CD4-positive, alpha-beta T cell treated with Interleukin-4 for 4 hours (primary cell): ENCODE measurements around the gene FYN.
"Not testable (repeated sequence)": the region's sequence is repeated elsewhere in the genome, so short reads cannot be mapped to it uniquely, and the experiment has no call there.

Experiments used
- DNase-seq: peaks from one replicate; pipeline ENCODE4 v3.0.0-alpha.2; 2020

Gene FYN

GRCh38 chr6:111699123-111699522 lies 174.1 kb downstream of the FYN start:
- no peak for DNase-seq

GRCh38 chr6:111696814-111697213 lies 176.4 kb downstream of the FYN start:
- DNase-seq = no peak

GRCh38 chr6:111692327-111693164 lies 180.7 kb downstream of the FYN start:
- DNase-seq = no peak

- DNase-seq = no peak
These were observed 181.7 kb downstream of the FYN start for GRCh38 chr6:111691345-111692225.

- DNase-seq = no peak
These were observed 183.3 kb downstream of the FYN start for GRCh38 chr6:111689946-111690345.

- no peak for DNase-seq
These were observed 183.8 kb downstream of the FYN start for GRCh38 chr6:111689419-111689818.

- DNase-seq = no peak
These were observed 184.9 kb downstream of the FYN start for GRCh38 chr6:111688331-111688730.

- DNase-seq = no peak
These were observed 185.6 kb downstream of the FYN start for GRCh38 chr6:111687652-111688051.

- DNase-seq = no peak
These were observed 186.4 kb downstream of the FYN start for GRCh38 chr6:111686932-111687266.

- no peak for DNase-seq
These were observed 186.9 kb downstream of the FYN start for GRCh38 chr6:111686249-111686931.

GRCh38 chr6:111685526-111685925 lies 187.7 kb downstream of the FYN start:
- DNase-seq = no peak

- DNase-seq = no peak
These were observed 188.2 kb downstream of the FYN start for GRCh38 chr6:111685058-111685457.

- DNase-seq = peak; percentile 22
These were observed 189.4 kb downstream of the FYN start for GRCh38 chr6:111683749-111684267.

- DNase-seq = no peak
These were observed 190.1 kb downstream of the FYN start for GRCh38 chr6:111683157-111683556.

GRCh38 chr6:111681860-111682259 lies 191.4 kb downstream of the FYN start:
- DNase-seq = no peak

- DNase-seq = not testable (repeated sequence)
These were observed 192.2 kb downstream of the FYN start for GRCh38 chr6:111680811-111681609.

- DNase-seq = no peak
These were observed 193.1 kb downstream of the FYN start for GRCh38 chr6:111680015-111680712.

- no peak for DNase-seq
These were observed 194.0 kb downstream of the FYN start for GRCh38 chr6:111679126-111679858.

GRCh38 chr6:111677249-111677990 lies 195.8 kb downstream of the FYN start:
- DNase-seq = no peak

GRCh38 chr6:111676383-111676782 lies 196.9 kb downstream of the FYN start:
- no peak for DNase-seq
